GM19452 (cell line): ENCODE results near the gene CHST1.

Source experiments
- ATAC-seq: cut with Tn5 transposase; IDR thresholded peaks from one replicate; pipeline ENCODE4 v1.9.1; 2021; ENCODE audit not compliant: unreplicated experiment

The CHST1 gene, protein sequence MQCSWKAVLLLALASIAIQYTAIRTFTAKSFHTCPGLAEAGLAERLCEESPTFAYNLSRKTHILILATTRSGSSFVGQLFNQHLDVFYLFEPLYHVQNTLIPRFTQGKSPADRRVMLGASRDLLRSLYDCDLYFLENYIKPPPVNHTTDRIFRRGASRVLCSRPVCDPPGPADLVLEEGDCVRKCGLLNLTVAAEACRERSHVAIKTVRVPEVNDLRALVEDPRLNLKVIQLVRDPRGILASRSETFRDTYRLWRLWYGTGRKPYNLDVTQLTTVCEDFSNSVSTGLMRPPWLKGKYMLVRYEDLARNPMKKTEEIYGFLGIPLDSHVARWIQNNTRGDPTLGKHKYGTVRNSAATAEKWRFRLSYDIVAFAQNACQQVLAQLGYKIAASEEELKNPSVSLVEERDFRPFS

DNA sequence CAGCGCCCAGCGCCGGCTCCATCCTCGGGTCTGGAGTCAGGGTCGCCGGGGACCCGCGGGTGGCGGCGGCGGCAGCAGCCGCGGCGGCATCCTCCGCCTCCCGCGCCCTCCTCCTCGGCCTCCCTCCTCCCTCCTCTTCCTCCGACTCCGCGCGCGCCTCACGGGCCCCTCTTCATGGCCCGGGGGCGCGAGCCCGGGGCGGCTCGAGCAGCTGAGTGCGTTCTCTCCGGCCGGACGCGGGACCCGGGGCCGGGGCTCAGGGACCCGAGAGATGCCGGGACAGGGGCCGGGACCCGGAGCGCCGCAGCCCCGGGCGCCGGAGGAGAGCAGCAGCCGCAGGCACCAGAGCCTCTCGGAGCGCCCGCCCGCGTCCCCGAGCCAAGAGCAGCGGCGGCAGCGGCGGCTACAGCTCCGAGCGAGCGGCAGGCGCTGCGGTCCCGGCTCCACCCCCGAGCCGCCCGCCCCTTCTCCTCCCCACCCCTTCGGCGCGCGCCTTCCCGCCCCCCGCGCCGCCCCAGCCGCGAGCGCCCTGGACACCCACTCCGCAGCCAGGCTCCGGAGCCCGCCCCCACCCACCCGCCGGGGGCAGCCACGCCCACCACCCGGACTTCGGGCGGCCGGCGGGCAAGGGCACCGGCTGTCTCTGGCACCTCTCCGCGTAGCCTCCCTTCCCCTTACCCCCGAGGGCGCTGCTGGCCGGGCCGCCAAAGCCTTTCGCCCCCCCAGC is at the start of gene CHST1:
TSS of gene CHST1 (minus strand) at position 417 of the 727 bp plus-strand sequence. CDS start 14,699 bp downstream, outside the sequence.
- no peak for ATAC-seq

DNA sequence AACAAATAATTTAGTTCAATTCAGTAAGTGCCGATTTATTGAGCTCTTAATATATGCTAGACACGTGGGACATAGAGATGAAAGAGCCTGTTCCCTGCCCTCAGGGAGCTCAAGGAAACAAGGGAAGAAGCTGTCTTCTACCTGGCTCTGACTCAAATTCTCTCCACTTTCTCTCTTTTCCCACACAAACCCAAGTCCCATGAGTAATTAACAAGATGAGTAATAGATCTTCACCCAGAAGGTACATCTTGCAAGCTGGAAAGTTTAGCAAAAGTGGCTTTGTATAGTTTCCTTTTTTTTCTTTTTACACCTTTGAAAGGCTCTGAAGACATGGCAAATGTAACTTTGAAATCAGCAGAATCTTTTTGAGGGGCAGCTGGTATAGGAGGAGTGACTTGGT is 48.2 kb upstream of the CHST1 start:
- no peak for ATAC-seq

DNA sequence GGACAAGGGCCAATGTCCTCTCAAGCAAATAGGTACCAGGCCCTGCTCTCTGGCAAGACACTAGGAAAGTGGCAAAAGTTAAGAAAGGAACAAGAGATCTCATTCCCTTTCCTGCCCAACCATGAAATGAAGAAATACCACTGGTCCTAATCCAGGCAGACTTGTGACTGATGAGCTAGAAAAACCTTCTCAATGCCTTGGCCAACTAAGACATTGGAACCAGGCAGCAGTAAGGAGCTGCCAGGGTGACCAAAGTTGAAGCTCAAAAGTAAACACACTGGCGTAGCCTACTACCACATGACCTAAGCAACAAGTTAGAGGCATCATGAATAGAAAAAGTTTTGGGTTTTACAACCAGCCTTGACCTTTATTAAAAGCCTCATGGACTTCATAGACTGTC is 45.1 kb upstream of the CHST1 start:
- ATAC-seq: no peak

DNA sequence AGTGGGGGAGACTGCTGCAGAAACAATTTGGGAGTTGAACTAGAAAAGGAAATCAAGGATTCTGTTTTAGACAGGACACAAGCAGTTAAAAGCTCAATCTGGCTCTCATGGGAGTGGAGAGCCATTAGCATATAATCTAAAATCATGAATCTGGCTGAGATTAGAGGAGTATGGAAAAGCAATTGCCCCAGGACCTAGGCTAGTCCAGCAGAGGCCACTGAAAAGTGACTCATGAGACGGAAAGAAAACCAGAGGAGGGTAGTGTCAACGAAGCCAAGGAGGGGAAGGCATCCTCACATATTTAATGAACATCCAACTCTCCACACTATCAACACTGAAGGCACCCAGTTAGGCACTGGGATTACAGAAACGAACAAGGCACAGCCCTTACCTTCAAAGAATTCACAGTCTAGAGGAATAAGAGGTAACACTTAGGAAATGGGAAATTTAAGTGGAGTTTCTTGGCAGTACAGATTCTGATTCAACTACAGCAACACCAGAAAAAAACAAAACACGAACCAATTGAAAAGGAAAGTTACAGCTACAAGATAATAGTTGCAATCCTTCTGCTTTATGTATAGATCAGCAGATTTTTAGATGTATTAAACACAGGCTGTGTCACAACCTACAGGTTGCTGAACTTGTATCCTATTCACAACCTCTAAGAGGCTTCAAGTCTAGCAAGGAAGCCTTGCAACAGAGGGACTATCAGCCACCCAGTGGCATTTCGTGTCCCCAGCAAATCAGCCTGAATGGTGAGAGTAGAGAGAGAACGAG is 43.7 kb upstream of the CHST1 start:
- no peak for ATAC-seq

DNA sequence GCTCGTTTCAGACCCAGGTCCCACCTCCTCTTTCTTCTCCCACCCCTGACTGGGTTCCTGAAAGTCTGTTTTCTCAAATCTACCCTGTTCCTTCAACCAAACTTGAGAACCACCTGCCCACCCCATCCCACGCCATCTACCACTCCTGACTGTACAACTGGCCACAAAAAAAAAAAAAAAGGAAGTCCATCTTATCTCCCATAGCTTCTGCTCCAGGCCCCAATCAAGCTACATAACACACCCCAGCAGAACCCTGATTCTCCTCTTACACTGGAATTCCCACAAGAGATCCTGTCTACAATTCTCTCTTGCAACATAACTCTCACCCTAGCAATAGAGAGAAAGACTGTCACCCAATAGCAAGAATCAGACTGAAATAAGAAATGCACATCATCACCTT is 39.2 kb upstream of the CHST1 start:
- no peak for ATAC-seq

DNA sequence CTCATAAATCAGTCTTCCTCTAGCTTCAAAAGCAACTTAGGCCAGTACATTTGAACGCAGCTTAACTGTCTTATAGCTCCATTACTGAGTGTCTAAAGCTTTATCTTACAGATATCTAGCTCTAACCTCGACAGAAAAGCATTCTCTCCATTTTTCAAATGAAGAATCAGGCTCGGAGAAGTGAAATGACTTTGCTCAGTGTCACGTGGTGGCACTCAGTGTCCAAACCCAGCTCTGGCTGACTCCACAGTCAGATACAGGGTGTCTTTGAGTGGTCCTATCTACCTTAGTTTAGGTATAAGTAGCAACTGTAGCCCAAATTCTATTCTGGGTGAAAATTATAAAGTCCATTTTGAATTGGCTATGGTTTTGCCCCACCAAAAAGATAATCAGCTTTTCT is 38.7 kb upstream of the CHST1 start:
- ATAC-seq: no peak

DNA sequence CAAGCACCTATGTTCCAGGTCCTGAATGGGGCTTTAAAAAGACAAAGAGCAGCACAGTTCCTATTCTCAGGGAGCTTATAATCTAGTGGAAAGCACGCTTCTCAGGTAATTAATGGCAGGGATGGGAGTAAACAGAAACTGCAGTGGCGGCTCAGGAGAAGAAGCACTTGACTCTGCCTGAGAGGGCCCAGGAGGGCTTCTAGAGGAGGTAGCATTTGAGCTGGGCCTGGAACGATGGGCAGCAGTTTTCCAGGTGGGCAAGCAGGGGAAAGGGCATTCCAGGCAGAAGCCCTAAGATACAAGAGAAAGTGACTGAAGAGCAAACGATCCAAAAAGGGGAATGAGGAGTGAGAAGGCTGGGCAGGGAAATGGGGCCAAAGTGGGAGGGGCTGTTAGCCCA is 37.1 kb upstream of the CHST1 start:
- ATAC-seq: no peak

DNA sequence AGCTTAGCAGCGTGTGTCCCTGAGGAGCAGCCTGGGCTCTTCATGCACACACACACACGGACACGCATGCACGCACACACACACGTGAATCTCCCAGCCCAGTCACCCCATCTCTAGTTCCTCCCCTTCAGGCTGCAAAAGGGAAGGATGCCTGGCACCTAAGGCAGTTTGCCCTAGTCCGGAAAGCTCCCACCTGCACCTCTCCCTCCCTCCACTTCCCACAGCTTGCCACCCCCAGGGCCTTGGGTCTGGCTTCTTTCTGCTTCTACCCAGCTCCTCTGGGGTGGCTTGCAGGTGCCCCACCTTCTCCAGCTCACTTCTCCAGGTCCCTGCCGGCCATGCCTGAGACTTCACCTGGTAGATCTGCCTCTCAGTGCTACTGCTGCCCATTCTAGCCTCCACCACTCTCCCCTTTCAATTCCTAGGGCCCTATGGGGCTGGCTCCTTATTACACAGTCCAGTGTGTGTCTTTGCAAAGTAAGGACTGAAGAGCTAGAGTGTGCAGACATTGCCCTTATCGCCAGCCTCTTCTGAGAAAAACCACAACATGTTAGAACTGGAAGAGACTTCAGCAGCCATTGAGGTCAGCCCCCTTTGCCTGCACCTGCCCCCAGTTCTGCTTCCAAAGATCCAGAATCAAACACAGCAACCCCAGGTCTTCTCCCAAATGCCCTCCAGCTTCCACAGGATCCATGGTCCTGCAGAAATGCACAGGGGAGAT is 33.5 kb upstream of the CHST1 start:
- no peak for ATAC-seq

DNA sequence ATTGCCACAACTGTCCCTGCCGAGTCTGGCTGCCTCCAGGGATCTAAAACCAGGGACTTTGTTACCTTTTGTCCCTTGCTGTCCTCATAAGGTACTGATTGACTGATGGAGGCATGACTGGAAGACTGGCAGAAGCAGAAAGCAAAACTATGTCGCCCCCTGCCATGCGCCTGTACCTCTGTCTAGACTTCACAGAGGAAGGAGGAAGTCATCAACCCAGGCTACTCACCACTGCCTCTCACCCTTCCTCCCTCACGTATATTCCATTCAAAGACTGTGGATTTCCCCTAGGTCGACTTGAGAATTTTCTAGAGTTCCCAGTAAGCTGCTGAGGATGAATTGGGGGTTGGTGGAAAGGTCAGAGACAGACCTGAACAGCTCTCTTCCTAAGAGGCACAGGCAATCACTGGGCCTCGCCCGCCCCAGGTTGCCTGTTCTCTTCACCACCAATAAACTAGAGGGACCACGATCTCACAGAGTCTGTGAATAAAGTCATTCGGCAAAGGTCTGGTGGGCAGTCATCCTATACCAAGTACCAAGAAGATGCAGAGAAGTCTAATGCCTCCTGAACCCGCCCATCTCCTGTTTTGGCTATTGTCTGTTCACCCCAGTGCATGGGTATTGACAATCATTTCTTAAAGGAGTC is 27.5 kb upstream of the CHST1 start:
- no peak for ATAC-seq

DNA sequence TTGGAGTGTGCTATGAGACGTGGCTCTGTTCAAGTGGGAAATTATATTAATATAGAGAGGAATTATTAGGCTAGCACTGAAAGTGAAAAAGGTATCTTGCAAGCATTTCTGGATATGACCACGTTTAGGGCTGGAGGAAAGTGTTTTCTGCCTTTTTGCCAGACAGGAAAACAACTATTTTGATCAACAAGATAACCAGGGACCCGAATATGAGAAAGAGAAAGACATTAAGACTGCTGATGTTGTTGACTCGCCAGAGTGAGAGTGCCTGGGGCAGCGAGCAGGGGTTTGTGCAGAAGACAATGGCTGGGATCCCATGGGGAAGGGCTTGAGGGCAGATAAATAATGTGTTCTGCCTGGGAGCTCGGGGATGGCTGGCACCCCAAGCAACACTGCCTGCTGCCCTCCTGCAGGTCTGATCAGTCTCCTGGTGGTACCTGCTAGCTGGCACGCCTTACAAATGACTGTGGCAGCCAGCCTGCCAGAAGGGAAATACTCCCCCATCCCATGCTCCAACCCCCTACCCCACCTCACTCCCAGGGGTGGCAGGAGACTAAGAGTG is 23.1 kb upstream of the CHST1 start:
- ATAC-seq: no peak

DNA sequence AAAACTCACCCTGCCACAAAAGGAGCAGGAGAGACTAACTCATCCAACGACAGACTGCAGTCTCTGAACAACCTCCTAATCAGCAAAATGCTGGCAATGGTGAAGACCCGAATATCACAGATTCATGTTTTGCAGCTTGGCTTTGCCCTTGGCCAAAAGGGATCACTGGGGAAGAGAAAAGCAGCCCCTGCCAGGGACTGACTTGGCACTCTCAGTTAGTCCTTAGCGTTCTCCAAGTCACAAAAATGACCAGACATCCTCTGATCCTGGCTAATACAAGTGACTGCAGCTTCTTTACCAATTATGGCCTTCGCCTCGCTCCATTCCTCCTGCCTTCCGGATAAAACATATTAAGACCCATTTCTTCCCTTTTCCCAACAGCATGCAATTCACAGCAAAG is 22.4 kb upstream of the CHST1 start:
- no peak for ATAC-seq

DNA sequence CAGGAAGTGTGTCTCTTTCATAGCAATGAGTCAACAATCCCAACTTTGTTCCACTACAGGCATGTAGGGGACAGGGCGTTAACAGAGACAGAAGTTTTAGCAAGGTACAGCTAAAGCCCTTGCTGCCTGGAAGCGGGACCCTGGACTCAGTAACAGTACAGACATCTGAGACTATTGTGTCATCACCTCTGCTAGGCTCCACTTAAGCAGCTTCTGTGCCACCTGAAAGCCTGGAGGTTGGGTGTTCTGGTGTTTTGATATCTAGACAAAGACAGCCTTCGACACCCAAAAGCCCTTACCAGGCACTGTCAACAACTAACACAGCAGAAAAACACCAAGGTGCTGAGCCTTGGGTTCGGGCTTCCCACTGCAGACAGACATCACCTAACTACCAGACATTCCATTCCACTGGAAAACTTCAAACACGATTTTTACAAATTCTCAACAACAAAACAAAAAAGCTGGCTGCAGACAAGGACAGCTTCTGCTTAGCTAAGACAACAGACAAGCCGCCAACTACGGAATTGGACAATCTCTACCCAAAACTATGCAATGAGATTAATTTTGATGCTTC is 20.6 kb upstream of the CHST1 start:
- ATAC-seq: no peak

DNA sequence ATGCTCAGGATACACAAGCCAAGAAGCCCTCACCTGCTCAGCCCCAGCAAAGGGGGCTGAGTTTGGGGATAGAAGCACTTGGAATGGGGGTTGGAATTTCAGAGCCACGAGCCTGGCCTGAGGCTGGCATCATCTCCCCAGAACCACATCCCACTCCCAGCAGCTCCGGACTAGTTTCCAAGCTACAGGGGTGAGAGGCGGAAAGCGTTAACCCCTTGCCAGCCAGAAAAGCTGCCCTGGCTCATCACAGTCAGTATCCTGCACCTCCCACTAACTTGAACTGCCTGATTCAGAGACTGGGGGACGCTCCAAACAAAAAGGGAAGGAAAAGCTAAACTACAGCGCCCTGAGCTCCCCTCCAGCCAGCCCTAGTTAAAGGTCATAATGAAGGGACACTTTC is 19.0 kb upstream of the CHST1 start:
- ATAC-seq: no peak

DNA sequence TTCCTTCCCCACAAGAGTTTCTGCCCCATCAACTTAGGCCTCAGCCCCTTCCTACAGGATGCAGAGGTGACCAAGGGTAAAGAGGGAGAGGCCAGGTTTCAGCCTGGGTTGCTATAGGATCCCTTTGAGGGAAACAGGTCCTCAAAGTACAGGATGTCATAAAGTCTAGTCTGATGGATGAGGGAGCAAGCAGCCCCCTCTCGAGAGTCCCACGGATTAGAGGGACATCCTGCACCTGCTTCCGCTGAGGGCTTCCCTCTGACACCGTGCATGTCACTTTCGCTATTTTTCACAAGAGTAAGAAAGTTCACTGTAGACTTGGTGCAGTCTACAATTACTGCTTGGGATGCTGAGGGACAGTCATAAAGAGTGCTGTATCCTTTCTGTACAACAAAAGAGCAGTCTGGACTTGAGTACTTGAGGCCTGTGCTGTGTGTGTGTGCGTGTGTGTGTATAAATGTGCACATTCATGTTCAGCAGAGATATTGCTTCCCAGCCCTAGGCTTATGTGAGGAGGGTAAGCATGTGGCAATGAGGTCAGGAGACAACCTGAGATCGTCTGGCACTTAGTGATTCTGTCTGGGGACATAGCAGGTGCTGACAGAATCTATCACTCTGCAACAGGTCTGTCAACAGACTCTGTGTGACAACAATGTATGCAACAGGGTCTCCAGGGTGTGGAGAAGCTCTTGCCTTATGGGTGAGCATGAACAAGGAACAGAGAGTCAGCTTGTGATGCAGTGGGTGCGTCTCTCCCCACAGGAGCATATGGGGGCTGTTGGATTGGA is 18.0 kb upstream of the CHST1 start:
- no peak for ATAC-seq

DNA sequence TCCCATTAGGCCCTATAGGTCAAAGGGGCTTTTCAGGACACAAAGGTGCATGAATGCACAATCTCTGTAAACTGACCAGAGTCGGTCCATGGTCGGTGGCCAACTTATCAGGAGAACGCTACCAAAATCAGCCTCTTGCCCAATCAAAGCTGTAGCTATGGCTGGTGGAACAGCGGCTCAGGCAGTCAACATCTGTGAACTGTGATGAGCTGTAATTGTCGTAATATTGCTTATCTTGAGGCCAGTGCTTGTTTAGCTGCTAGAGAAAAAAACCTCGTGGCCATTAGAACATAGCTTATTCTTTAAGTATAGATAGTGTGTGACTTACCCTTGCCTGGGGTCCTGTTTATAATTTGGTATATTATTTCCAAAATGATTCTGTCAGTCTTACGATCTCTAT is 14.4 kb upstream of the CHST1 start:
- no peak for ATAC-seq

DNA sequence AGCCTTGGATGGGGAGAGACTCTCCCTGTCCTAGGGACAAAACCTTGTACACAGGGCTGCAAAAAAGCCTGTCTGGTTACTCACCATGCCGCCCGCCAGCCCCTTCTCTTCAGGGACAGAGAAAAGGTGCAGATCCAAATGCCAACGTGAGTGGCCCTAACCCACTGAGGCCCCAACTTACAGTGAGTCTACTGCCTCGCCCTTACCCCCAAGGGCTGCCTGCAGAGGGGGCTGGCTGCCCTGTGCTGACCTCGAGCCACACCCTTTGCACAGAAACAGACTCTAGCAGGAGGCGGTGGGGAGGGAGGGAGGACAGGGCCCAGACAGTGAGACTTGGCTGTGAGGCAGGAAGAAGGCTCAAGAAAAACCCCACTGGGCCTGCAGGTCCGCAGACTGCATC is 13.6 kb upstream of the CHST1 start:
- ATAC-seq: no peak

DNA sequence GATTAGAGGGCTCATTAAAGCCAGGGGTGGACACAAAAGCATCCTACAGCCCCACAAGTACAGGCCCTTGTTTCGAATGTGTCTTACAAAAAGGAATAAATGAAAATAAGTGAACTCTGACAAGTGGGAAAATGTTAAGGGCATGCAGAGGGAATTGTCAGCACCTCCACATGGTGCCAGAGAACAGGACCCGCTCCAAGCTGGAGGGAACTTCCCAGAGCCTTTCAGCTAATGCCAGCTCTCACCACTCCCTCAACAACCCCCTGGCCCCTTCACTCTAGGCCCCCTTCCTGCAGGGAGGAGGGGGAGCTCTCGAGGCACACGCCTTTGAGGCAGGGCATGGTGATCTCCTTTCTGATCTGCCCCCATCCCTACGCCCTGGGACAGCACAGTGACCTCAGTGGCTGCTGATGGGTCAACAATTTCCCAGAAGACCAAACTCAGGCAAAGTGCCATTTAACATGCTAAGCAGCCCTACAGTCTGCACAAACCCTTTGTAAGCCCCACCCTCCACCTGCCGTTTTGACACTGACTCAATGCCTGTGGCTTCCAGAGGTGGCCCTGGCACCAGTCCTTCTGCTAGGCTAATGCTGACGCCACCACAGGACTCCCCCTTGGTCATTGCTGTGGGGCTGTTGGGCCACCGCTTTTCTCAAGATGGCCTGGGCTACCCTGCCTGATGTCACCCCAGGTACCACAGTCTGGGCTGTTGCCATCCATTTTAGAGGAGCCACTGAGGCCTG is 12.5 kb upstream of the CHST1 start:
- no peak for ATAC-seq

DNA sequence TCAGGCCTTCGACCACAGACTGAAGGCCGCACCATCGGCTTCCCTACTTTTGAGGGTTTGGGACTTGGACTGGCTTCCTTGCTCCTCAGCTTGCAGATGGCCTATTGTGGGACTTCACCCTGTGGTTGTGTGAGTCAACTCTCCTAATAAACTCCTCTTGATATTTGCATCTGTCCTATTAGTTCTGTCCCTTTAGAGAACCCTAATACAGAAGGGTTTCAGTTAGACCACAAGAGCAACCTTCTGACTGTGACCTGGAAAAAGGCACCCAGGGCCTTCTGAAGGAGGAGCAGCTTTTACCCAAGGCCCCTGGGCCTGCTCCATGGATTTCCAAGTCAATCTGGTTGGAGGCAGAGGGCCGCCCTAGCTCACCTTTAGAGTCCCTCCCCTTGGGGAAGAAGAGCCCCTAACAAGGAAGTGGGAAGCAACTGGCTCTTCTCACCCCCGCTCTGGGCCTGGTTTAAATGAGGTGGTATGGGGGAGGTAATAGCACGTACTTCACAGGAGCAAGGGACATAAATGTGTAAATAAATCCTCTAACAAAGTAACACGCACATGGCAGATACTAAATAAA is 11.2 kb upstream of the CHST1 start:
- ATAC-seq: peak; percentile 95
